Hepatocyte (in vitro differentiated cells): ENCODE results near the gene RABL3.

Experiments
- CTCF ChIP-seq: fragments of 200-600 bp; sonication (generic); IDR thresholded peaks from 2 replicates; pipeline ENCODE4 v1.5.1; 2016; ENCODE audit warnings: antibody characterized with exemption, mild to moderate bottlenecking; ENCODE audit not compliant: poor library complexity
- EZH2 ChIP-seq: fragments of 200-600 bp; sonication (generic); IDR thresholded peaks from 2 replicates; pipeline ENCODE4 v1.6.1; 2016; ENCODE audit warnings: antibody characterized with exemption, mild to moderate bottlenecking, borderline replicate concordance

GRCh38 chr3:120741837-120742197 is 499 bp downstream of the RABL3 start:
- TF ChIP-seq CTCF (no peak), EZH2 (no peak)
